Fibroblast of mammary gland (primary cell): ENCODE measurements around the gene C7orf57.

ENCODE experiments used
- DNase-seq: peaks from one replicate; pipeline ENCODE4 v3.0.0-alpha.2; 2010; ENCODE audit warnings: low read depth
- H3K4me3 ChIP-seq: 2 replicates; pipeline ENCODE4 v1.5.1; 2011; ENCODE audit warnings: low read depth, mild to moderate bottlenecking, low read length, moderate library complexity; ENCODE audit not compliant: control insufficient read depth
- TF ChIP-seq, protein P1 (sequence below): conservative IDR thresholded peaks from 2 replicates; pipeline ENCODE4 v1.5.1; 2011; ENCODE audit warnings: low read depth, low read length, inconsistent platforms; ENCODE audit not compliant: control insufficient read depth, insufficient read depth

The C7orf57 gene

DNA sequence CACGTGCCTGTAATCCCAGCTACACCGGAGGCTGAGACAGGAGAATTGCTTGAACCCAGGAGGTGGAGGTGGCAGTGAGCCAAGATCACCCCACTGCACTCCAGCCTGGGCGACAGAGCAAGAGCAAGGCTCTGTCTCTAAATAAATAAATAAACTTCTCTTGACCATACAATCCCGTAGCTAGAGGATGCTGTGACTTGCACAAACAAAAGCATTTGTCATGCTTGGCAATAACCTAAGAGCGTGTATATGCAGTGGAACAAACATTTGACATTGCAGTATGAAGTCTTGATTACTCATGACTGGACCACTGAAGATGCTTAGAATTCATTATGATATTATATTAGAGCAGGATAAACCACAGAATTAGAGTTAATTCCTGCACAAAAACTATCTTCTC lies 1.4 kb upstream of the C7orf57 start:
- TF ChIP-seq, protein P1, sequence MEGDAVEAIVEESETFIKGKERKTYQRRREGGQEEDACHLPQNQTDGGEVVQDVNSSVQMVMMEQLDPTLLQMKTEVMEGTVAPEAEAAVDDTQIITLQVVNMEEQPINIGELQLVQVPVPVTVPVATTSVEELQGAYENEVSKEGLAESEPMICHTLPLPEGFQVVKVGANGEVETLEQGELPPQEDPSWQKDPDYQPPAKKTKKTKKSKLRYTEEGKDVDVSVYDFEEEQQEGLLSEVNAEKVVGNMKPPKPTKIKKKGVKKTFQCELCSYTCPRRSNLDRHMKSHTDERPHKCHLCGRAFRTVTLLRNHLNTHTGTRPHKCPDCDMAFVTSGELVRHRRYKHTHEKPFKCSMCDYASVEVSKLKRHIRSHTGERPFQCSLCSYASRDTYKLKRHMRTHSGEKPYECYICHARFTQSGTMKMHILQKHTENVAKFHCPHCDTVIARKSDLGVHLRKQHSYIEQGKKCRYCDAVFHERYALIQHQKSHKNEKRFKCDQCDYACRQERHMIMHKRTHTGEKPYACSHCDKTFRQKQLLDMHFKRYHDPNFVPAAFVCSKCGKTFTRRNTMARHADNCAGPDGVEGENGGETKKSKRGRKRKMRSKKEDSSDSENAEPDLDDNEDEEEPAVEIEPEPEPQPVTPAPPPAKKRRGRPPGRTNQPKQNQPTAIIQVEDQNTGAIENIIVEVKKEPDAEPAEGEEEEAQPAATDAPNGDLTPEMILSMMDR: no peak
- no peak for DNase-seq
- no peak overlapping the region for H3K4me3 ChIP-seq

DNA sequence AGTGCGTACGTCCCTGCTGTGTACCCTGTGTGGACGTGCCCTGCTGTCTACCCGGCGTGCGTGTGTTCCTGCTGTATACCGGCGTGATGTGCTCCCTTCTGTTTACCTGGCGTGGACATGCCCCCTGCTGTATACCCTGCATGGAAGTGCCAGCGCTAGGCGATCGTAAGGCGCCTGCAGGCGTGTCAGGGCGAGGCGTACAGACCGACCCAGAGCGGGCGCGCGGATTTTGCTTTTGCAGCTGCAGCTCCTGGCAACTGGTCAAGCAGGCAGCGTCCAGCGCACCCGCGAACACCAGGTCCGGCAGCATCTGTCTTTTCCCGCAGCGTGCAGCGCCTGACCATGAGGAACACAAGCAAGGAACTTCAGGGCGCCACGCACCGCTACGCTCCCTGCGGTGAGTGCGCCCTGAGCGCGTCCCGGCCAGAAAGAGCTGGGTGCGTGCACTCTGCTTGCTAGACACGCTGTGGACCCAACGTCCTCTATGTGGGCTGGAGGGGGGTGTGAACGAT lies 680 bp downstream of the C7orf57 start:
- peak; percentile 28 for DNase-seq
- peak overlapping the region; percentile 48 for H3K4me3 ChIP-seq
- TF ChIP-seq, protein P1: no peak

GRCh38 chr7:48038815-48039506 lies 3.6 kb downstream of the C7orf57 start:
- TF ChIP-seq, protein P1: no peak
- H3K4me3 ChIP-seq: no peak overlapping the region
- DNase-seq: no peak

DNA sequence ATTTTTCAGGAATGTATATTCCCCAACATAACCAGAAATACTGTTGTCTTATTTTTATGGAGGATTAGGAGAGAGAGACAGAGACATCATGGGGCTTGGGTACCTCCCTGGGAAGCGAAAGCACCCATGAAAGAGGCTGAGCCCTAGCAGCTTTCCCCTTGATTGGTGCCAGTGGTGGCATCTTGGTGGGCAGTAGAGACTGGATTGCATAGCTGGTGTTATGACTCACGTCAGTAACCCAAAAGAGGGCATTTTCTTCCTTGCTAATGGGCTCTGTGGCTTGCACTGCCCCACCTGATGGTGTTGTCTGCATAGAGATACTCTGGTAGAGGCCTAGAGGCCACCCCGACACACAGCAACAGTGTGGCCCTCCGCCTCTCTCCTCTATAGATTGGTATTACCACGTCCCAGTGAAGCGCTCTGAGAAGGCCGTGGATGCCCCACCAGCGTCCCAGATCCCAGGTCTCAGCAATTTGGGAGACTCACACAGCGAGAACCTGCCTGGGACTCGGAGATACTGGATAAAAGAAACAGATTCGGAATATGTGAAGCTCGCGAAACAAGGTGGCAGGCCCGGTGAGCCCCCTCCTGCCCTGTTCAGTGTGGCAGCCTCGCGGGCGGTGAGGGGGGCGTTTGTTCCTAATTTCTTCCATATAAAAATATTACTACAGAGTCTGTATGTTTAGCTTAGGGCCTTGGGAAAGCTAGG lies 5.8 kb downstream of the C7orf57 start:
- no peak for DNase-seq
- no peak overlapping the region for H3K4me3 ChIP-seq
- TF ChIP-seq, protein P1: no peak

GRCh38 chr7:48041653-48041970 lies 6.3 kb downstream of the C7orf57 start:
- TF ChIP-seq, protein P1: no peak
- peak; percentile 45 for DNase-seq
- H3K4me3 ChIP-seq: no peak overlapping the region

GRCh38 chr7:48042216-48042615 lies 6.9 kb downstream of the C7orf57 start:
- no peak overlapping the region for H3K4me3 ChIP-seq
- no peak for DNase-seq
- TF ChIP-seq, protein P1: no peak
